LNCAP (cell line): ENCODE results near the gene COG1.

Source experiments
- CTCF ChIP-seq: fragments of 450-650 bp; IDR thresholded peaks from 2 replicates; pipeline ENCODE4 v1.5.1; 2017; ENCODE audit warnings: mild to moderate bottlenecking

The COG1 gene

GRCh38 chr17:73247726-73248125 is 54.9 kb downstream of the COG1 start:
- no peak for TF ChIP-seq CTCF

GRCh38 chr17:73248532-73248931 is 55.7 kb downstream of the COG1 start:
- no peak for TF ChIP-seq CTCF

- no peak for TF ChIP-seq CTCF
Measured at GRCh38 chr17:73249700-73250099, 56.8 kb downstream of the COG1 start.

DNA sequence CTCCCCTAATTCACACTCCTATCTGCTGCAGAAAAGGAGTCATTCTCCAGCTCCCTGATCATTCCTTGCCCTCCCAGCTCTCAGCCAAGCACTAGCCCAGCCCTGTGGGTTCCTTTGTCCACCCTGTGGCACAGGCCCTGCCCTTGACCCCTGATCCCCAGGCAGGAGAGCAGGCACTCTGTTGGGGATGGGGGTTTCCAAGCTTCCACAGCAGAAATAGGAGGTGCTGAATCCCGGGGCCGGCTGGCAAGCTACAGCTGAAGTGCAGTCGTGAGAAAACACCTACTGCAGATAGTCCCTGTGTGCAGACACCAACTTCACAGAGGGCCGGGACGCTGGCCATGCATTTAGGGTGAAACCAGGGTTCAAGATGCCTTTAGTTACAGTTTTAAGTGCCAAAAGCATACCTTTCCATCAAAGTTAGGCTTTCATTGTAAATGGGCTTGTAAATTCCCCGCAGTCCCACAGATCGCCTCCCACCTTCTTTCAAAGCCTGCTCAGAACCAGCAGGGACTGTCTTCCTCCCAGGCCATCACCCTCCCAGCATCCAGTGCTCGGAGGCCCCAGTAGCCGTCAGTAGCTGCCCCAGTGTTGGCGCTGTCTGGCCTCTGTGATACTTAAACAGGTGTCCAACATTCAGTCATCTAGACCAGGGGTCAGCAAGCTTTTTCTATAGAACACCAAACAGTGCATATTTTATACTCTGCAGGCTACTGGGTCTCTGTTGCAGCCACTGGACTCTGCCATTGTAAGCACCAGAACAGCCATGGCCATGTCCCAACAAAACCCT is 58.2 kb downstream of the COG1 start:
- no peak for TF ChIP-seq CTCF

DNA sequence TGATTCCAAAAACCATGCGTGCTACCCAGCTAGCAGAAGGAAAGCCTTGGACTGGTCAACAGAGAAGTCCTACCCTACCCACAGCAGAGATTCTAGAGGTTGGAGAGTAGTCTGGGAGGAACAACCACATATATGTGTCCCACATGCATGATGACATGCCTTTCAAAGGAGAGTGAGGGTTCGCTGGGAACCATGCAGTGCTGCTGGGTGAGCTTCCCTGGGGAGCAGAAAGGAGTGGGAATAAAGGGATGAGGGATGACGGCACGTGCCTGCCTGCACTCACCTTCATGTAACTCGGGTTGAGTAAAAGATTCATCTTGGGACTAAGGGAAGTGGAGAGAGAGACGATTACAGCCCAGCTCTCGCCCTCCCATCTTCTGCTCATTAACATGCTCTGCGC is 59.0 kb downstream of the COG1 start:
- TF ChIP-seq CTCF, result no peak

DNA sequence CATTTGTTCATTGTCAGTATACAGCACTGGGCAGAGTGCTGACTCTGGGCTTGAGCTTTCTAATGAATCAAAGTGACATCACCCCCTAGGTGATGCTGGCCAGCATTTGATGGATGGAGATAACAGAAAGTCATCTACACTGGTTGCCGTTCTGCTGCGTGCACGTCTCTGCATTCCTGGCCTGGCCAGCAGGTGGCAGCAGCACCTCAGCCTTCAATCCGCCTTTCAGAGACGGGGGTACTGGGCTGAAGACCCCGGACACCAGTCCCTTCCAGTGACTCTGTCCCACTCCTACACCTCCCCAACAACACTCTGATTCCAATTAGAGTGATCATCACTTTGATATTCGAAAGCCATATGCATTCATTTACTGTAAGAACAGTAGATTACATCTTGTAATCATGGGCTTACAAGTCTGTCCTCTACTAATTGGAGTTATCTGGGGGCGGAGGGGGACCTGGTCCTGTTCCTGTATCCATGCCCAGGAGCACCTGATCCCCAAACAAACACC is 62.9 kb downstream of the COG1 start:
- TF ChIP-seq CTCF, result peak; percentile 98

GRCh38 chr17:73256220-73256619 is 63.4 kb downstream of the COG1 start:
- no peak for TF ChIP-seq CTCF
